Upper lobe of left lung (tissue), 6 donors: ENCODE results near the gene MAP2. TPM values are rescaled to one million over a fixed set of nuclear protein-coding genes. Genes with fewer than 3 reads are reported as not detected.
A peak's percentile ranks its signal among the peaks of the same experiment; 100 is the strongest.

Experiments used
- ATAC-seq, 2 donors: fragments of 200-7000 bp; cut with Tn5 transposase; one replicate each; pipeline ENCODE4 v1.9.1; 2022; ENCODE audit warnings: mild to moderate bottlenecking in 2 of 2, moderate library complexity in 2 of 2; ENCODE audit not compliant: low FRiP score in 2 of 2
- DNase-seq, 2 donors: peaks; one replicate each; pipeline ENCODE4 v3.0.0-alpha.2; 2019 to 2020
- H3K27ac ChIP-seq, 4 donors: fragments of 200-600 bp; sonication (generic); one replicate each; pipeline ENCODE4 v1.5.1; 2016 to 2019
- H3K27me3 ChIP-seq, 4 donors: fragments of 200-600 bp; sonication (generic); one replicate each; pipeline ENCODE4 v1.5.1; 2017 to 2019
- H3K36me3 ChIP-seq, 4 donors: fragments of 200-600 bp; sonication (generic); one replicate each; pipeline ENCODE4 v1.5.1; 2016 to 2019
- H3K4me1 ChIP-seq, 4 donors: fragments of 200-600 bp; sonication (generic); one replicate each; pipeline ENCODE4 v1.5.1; 2018 to 2019
- H3K4me3 ChIP-seq, 4 donors: fragments of 200-600 bp; sonication (generic); one replicate each; pipeline ENCODE4 v1.5.1; 2017 to 2019; ENCODE audit warnings: mild to moderate bottlenecking in 2 of 4, moderate library complexity in 1 of 4
- H3K9me3 ChIP-seq, 4 donors: fragments of 200-600 bp; sonication (generic); one replicate each; pipeline ENCODE4 v1.5.1; 2018 to 2019
- CTCF ChIP-seq, 6 experiments: fragments of 450-650 bp in 4 of 6; fragments of 200-600 bp in 2 of 6; sonication (generic) in 2 of 6; IDR thresholded peaks; one replicate each; pipeline ENCODE4 v1.5.1; 2016 to 2019; ENCODE audit warnings: antibody characterized with exemption in 6 of 6
- EP300 ChIP-seq, 4 donors: sonication (generic); formaldehyde crosslinking; IDR thresholded peaks; one replicate each; pipeline ENCODE4 v1.5.1; 2017; ENCODE audit warnings: antibody characterized with exemption in 4 of 4, control low read depth in 2 of 4
- POLR2A ChIP-seq, 4 donors: fragments of 450-650 bp; IDR thresholded peaks; one replicate each; pipeline ENCODE4 v1.5.1; 2016 to 2017; ENCODE audit warnings: antibody characterized with exemption in 4 of 4, mild to moderate bottlenecking in 2 of 4
- POLR2AphosphoS5 ChIP-seq, 2 donors: sonication (generic); formaldehyde crosslinking; IDR thresholded peaks; one replicate each; pipeline ENCODE4 v1.5.1; 2017; ENCODE audit warnings: antibody characterized with exemption in 2 of 2
- WGBS, 2 donors: methylation state at CpG; one replicate each; pipeline ENCODE4 v1.1.5; 2017 to 2018; 5-methylcytosine and 5-hydroxymethylcytosine counted together
- total RNA-seq, 6 donors: library from RNA; depleted of rRNA in 4 of 6; stranded (reverse); fragments of >200 nt in 4 of 6; gene quantifications; one replicate each; pipeline versions ENCODE4 v1.1.0 to v1.2.1, GENCODE V29; 2016 to 2021
- donor health status: DM: no; HTN: no; CAD: no; lungs with moderate emphysema.
- donor health status: DM: no; HTN: yes; CAD: no; lungs with severe emphysema.

MAP2 gene
- total RNA-seq, 6 donors from 2014 or later, result 25.2 to 121 (median 58.7) TPM

- no peak for TF ChIP-seq EP300 (IDR thresholded peaks at IDR 0.05)
- TF ChIP-seq POLR2AphosphoS5 (IDR thresholded peaks at IDR 0.05), result peak in 1 of 2 donors; percentile 11
- H3K27ac ChIP-seq, result peak overlapping the region; percentile 27 to 68 (median 52)
- no peaks in the 10 kb centered on the region for H3K9me3 ChIP-seq
- H3K36me3 ChIP-seq, result no peaks in the 10 kb centered on the region
- H3K4me1 ChIP-seq, result peaks cover 0 to 17% (median 4%) of the 10 kb centered on the region in 4 donors
- DNase-seq (no peak), ATAC-seq (peak in 1 of 2 donors; percentile 78)
- H3K27me3 ChIP-seq, result no peaks in the 10 kb centered on the region
- peak overlapping the region in 1 of 4 donors; percentile 20 for H3K4me3 ChIP-seq
Measured at GRCh38 chr2:209525834-209526281, 102.0 kb downstream of the MAP2 start.

- WGBS, 2 donors, result 4 to 6% methylated on average over 1 of the region's 1 CpG
- peak overlapping the region; percentile 27 to 68 (median 52) for H3K27ac ChIP-seq
- peak overlapping the region in 2 of 4 donors; percentile 6 to 20 for H3K4me3 ChIP-seq
- no peaks in the 10 kb centered on the region for H3K36me3 ChIP-seq
- no peaks in the 10 kb centered on the region for H3K9me3 ChIP-seq
- DNase-seq, result no peak
- H3K4me1 ChIP-seq, result peaks cover 0 to 17% (median 4%) of the 10 kb centered on the region in 4 donors
- peak in 1 of 2 donors; percentile 81 for ATAC-seq
- no peaks in the 10 kb centered on the region for H3K27me3 ChIP-seq
- no peak for TF ChIP-seq POLR2A (IDR thresholded peaks at IDR 0.05)
- TF ChIP-seq CTCF (IDR thresholded peaks at IDR 0.05), result no peak
- no peak for TF ChIP-seq POLR2AphosphoS5 (IDR thresholded peaks at IDR 0.05)
- no peak for TF ChIP-seq EP300 (IDR thresholded peaks at IDR 0.05)
Measured at GRCh38 chr2:209526561-209526960, 102.7 kb downstream of the MAP2 start.

- DNase-seq, result no peak
- Histone ChIP-seq H3K4me1 (peaks cover 0 to 17% (median 4%) of the 10 kb centered on the region in 4 donors), H3K27me3 (no peaks in the 10 kb centered on the region), H3K4me3 (no peak overlapping the region), H3K36me3 (no peaks in the 10 kb centered on the region), H3K9me3 (no peaks in the 10 kb centered on the region), H3K27ac (no peak overlapping the region)
- 75 to 93% methylated on average over 3 of the region's 3 CpGs for WGBS, 2 donors
- ATAC-seq, result no peak
- TF ChIP-seq POLR2A (IDR thresholded peaks at IDR 0.05) (no peak), EP300 (IDR thresholded peaks at IDR 0.05) (no peak), POLR2AphosphoS5 (IDR thresholded peaks at IDR 0.05) (no peak), CTCF (IDR thresholded peaks at IDR 0.05) (no peak)
Measured at GRCh38 chr2:209529579-209529978, 105.7 kb downstream of the MAP2 start.

- no peak for TF ChIP-seq CTCF (IDR thresholded peaks at IDR 0.05)
- TF ChIP-seq EP300 (IDR thresholded peaks at IDR 0.05), result no peak
- TF ChIP-seq POLR2A (IDR thresholded peaks at IDR 0.05), result no peak
- no peak for TF ChIP-seq POLR2AphosphoS5 (IDR thresholded peaks at IDR 0.05)
- WGBS, 2 donors, result 90 to 100% methylated on average over 2 of the region's 2 CpGs
- Histone ChIP-seq H3K4me3 (no peak overlapping the region), H3K4me1 (peaks cover 0 to 2% (median 0%) of the 10 kb centered on the region in 4 donors), H3K27me3 (no peaks in the 10 kb centered on the region), H3K9me3 (no peaks in the 10 kb centered on the region), H3K27ac (no peak overlapping the region), H3K36me3 (no peaks in the 10 kb centered on the region)
- ATAC-seq (peak in 1 of 2 donors; percentile 51), DNase-seq (no peak)
Measured at GRCh38 chr2:209532321-209532720, 108.5 kb downstream of the MAP2 start.

GRCh38 chr2:209533391-209533790 lies 109.5 kb downstream of the MAP2 start:
- no peaks in the 10 kb centered on the region for H3K4me1 ChIP-seq
- H3K27ac ChIP-seq, result no peak overlapping the region
- no peak for TF ChIP-seq POLR2A (IDR thresholded peaks at IDR 0.05)
- no peak for TF ChIP-seq EP300 (IDR thresholded peaks at IDR 0.05)
- TF ChIP-seq CTCF (IDR thresholded peaks at IDR 0.05), result no peak
- no peak for TF ChIP-seq POLR2AphosphoS5 (IDR thresholded peaks at IDR 0.05)
- no peak overlapping the region for H3K4me3 ChIP-seq
- H3K36me3 ChIP-seq, result no peaks in the 10 kb centered on the region
- no peak for ATAC-seq
- H3K9me3 ChIP-seq, result no peaks in the 10 kb centered on the region
- 75 to 81% methylated on average over 3 of the region's 3 CpGs for WGBS, 2 donors
- no peaks in the 10 kb centered on the region for H3K27me3 ChIP-seq
- DNase-seq, result no peak
